GM23338 (cell line): ENCODE results near the gene AGAP1. TPM values are rescaled to one million over a fixed set of nuclear protein-coding genes. Genes with fewer than 3 reads are reported as not detected.
"Not testable (repeated sequence)": the region's sequence is repeated elsewhere in the genome, so short reads cannot be mapped to it uniquely, and the experiment has no call there.

Experiments used
- ATAC-seq: fragments of 200-7000 bp; cut with Tn5 transposase; 3 replicates; pipeline ENCODE4 v1.9.1; 2020
- DNase-seq: peaks from one replicate; pipeline ENCODE4 v3.0.0-alpha.2; 2015; ENCODE audit warnings: low spot score
- H2AFZ ChIP-seq: fragments of 200-600 bp; sonication (generic); 2 replicates; pipeline ENCODE4 v1.8.0; 2016; ENCODE audit warnings: antibody characterized with exemption, mild to moderate bottlenecking, moderate library complexity
- H3F3A ChIP-seq: fragments of 200-600 bp; sonication (generic); replicated peaks from 2 replicates; pipeline ENCODE4 v1.8.0; 2017; ENCODE audit warnings: antibody characterized with exemption, mixed run types, low read depth
- H3K27ac ChIP-seq: fragments of 200-600 bp; sonication (generic); 2 replicates; pipeline ENCODE4 v1.6.1; 2016; ENCODE audit warnings: low read depth
- H3K27me3 ChIP-seq: fragments of 200-600 bp; sonication (generic); 2 replicates; pipeline ENCODE4 v1.8.0; 2016; ENCODE audit warnings: mild to moderate bottlenecking, mixed run types, moderate library complexity; ENCODE audit not compliant: insufficient read depth
- H3K36me3 ChIP-seq: fragments of 200-600 bp; sonication (generic); 2 replicates; pipeline ENCODE4 v1.8.0; 2016; ENCODE audit warnings: mild to moderate bottlenecking; ENCODE audit not compliant: insufficient read depth
- H3K4me1 ChIP-seq: fragments of 200-600 bp; sonication (generic); 2 replicates; pipeline ENCODE4 v1.8.0; 2016; ENCODE audit warnings: mild to moderate bottlenecking, moderate library complexity; ENCODE audit not compliant: insufficient read depth
- H3K4me2 ChIP-seq: fragments of 200-600 bp; sonication (generic); 2 replicates; pipeline ENCODE4 v1.7.1; 2017; ENCODE audit warnings: mixed run types
- H3K4me3 ChIP-seq: fragments of 200-600 bp; sonication (generic); 2 replicates; pipeline ENCODE4 v1.6.1; 2016; ENCODE audit warnings: mixed run types
- H3K79me2 ChIP-seq: fragments of 200-600 bp; sonication (generic); replicated peaks from 2 replicates; pipeline ENCODE4 v1.8.0; 2017; ENCODE audit warnings: mild to moderate bottlenecking; ENCODE audit not compliant: insufficient read depth
- H3K9me2 ChIP-seq: fragments of 200-600 bp; sonication (generic); 2 replicates; pipeline ENCODE4 v1.8.0; 2017; ENCODE audit not compliant: insufficient read depth
- H4K20me1 ChIP-seq: fragments of 200-600 bp; sonication (generic); replicated peaks from 2 replicates; pipeline ENCODE4 v1.8.0; 2017; ENCODE audit warnings: mild to moderate bottlenecking; ENCODE audit not compliant: insufficient read depth
- H3K27ac Mint-ChIP-seq: 2 replicates; pipeline ENCODE4 v1.8.0; 2020; ENCODE audit warnings: inconsistent platforms, mild to moderate bottlenecking, moderate library complexity, mixed read lengths
- H3K27me3 Mint-ChIP-seq: 3 replicates; pipeline ENCODE4 v1.8.0; 2022; ENCODE audit warnings: low read depth, mild to moderate bottlenecking, moderate library complexity, mixed read lengths, inconsistent platforms; ENCODE audit not compliant: insufficient read depth, poor library complexity
- H3K36me3 Mint-ChIP-seq: 3 replicates; pipeline ENCODE4 v1.8.0; 2021; ENCODE audit warnings: low read depth, mild to moderate bottlenecking, inconsistent platforms, moderate library complexity, mixed read lengths
- H3K4me1 Mint-ChIP-seq: 3 replicates; pipeline ENCODE4 v1.8.0; 2020; ENCODE audit warnings: mild to moderate bottlenecking, inconsistent platforms, mixed read lengths
- H3K4me3 Mint-ChIP-seq: 3 replicates; pipeline ENCODE4 v1.8.0; 2021; ENCODE audit warnings: moderate library complexity, mild to moderate bottlenecking, inconsistent platforms, mixed read lengths
- H3K9me3 Mint-ChIP-seq: 3 replicates; pipeline ENCODE4 v1.8.0; 2020; ENCODE audit warnings: moderate library complexity, mild to moderate bottlenecking, inconsistent platforms, mixed read lengths
- CREB1 ChIP-seq: fragments of 250-450 bp; sonication (Bioruptor Pico); IDR thresholded peaks from 2 replicates; pipeline ENCODE4 v1.5.0; 2020; ENCODE audit warnings: low read depth, mild to moderate bottlenecking, moderate library complexity
- EZH2 ChIP-seq: fragments of 200-600 bp; sonication (generic); IDR thresholded peaks from one replicate; pipeline ENCODE4 v1.8.0; 2017; ENCODE audit warnings: antibody characterized with exemption, mild to moderate bottlenecking, low read depth; ENCODE audit not compliant: unreplicated experiment
- EZH2phosphoT487 ChIP-seq: fragments of 200-600 bp; sonication (generic); IDR thresholded peaks from one replicate; pipeline ENCODE4 v1.8.1; 2018; ENCODE audit warnings: antibody characterized with exemption; ENCODE audit not compliant: unreplicated experiment
- JUNB ChIP-seq: IDR thresholded peaks from one replicate; pipeline ENCODE4 v1.6.1; 2016; ENCODE audit warnings: antibody characterized with exemption; ENCODE audit not compliant: unreplicated experiment
- NANOG ChIP-seq: IDR thresholded peaks from 2 replicates; pipeline ENCODE4 v1.6.1; 2016; ENCODE audit warnings: antibody characterized with exemption, borderline replicate concordance
- POLR2AphosphoS5 ChIP-seq: IDR thresholded peaks from 2 replicates; pipeline ENCODE4 v1.6.1; 2016; ENCODE audit warnings: antibody characterized with exemption, low read depth
- STAT1 ChIP-seq: IDR thresholded peaks from one replicate; pipeline ENCODE4 v1.6.1; 2016; ENCODE audit warnings: antibody characterized with exemption; ENCODE audit not compliant: unreplicated experiment
- ZNF114 ChIP-seq: fragments of 250-450 bp; sonication (Bioruptor Pico); IDR thresholded peaks from 2 replicates; pipeline ENCODE4 v1.5.0; 2020; ENCODE audit warnings: mild to moderate bottlenecking, moderate library complexity
- ZNF331 ChIP-seq: fragments of 250-450 bp; sonication (Bioruptor Pico); IDR thresholded peaks from 2 replicates; pipeline ENCODE4 v1.5.0; 2020; ENCODE audit warnings: low read depth, mild to moderate bottlenecking, moderate library complexity
- polyA plus RNA-seq: library from polyadenylated mRNA; unstranded; fragments of >200 nt; fragmentation: Nextera tagmentation; extraction: Ambion mirVana; gene quantifications from 2 replicates; pipeline ENCODE4 v1.2.1, GENCODE V29; 2016
- total RNA-seq: library from RNA; depleted of rRNA; stranded (reverse); fragments of >200 nt; shearing (Covaris generic); gene quantifications from 2 replicates; pipeline ENCODE4 v1.2.3, GENCODE V29; 2014
- TF ChIP-seq, protein P1 (sequence below), 2 experiments: fragments of 200-600 bp in 1 of 2; sonication (generic) in 1 of 2; conservative IDR thresholded peaks; 2 replicates each; pipeline versions ENCODE4 v1.5.1 to v1.6.1; 2016 to 2017; ENCODE audit warnings: antibody characterized with exemption in 2 of 2, low read depth in 2 of 2, mild to moderate bottlenecking in 2 of 2, moderate library complexity in 1 of 2
- TF ChIP-seq, protein P2 (sequence below): IDR thresholded peaks from 2 replicates; pipeline ENCODE4 v1.6.1; 2016; ENCODE audit warnings: antibody characterized with exemption
- TF ChIP-seq, protein P3 (sequence below): IDR thresholded peaks from one replicate; pipeline ENCODE4 v1.6.1; 2018; ENCODE audit warnings: antibody characterized with exemption; ENCODE audit not compliant: unreplicated experiment

The AGAP1 gene
- total and polyA plus RNA-seq, 2 experiments from 2014 or later: 13.3 to 27.9 TPM

DNA sequence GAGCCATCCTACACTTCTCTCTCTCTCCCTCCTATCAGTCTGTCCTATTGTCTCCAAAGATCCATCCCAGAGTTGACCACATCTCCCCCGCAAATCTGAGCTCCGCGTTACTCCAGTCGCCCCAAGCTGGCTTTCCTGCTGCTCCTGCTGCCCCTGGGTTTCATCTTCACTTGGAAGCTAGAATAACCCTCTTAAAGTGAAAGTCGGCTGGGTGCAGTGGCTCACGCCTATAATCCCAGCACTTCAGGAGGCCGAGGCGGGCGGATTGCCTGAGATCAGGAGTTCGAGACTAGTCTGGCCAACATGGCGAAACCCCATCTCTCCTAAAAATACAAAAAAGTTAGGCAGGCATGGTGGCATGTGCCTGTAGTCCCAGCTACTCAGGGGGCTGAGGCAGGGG lies 647.8 kb downstream of the AGAP1 start:
- H4K20me1 ChIP-seq, DNase-seq, H3K79me2 ChIP-seq, H3K4me1 ChIP-seq, H3K27ac ChIP-seq, H3K27ac Mint-ChIP-seq, H3K4me3 Mint-ChIP-seq, H3K36me3 Mint-ChIP-seq, H3K4me3 ChIP-seq, H3K4me2 ChIP-seq, H3F3A ChIP-seq, H3K9me3 Mint-ChIP-seq, H3K9me2 ChIP-seq, H2AFZ ChIP-seq, ATAC-seq, H3K36me3 ChIP-seq, H3K27me3 ChIP-seq: not testable (repeated sequence)
- H3K27me3 Mint-ChIP-seq: peaks cover 19% of the 10 kb centered on the region
- peaks cover 15% of the 10 kb centered on the region for H3K4me1 Mint-ChIP-seq

DNA sequence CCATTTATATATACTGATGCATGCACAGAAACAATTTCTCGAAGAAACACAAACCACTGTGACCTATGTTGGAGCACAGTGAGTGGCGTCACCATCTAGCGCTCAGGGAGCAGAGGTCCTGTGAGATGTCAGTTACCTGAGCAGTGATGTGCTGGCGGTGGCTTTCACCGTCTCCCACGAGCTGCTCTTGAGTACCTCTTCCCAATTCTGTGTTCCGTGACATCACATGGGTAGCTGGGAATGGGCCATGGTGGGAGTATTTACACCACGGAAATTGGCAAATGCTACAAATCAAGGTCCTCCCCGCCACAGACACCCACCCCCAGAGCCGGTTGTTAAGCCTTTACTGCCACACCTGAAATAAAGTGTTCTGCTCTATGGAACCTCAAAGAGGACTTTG lies 650.0 kb downstream of the AGAP1 start:
- ATAC-seq (no peak), DNase-seq (no peak)
- H3F3A ChIP-seq: no peaks in the 10 kb centered on the region
- Mint-ChIP-seq H3K9me3 (peaks cover 2% of the 10 kb centered on the region; the same call in 2 of the 3 replicates), H3K36me3 (no peaks in the 10 kb centered on the region), H3K27ac (no peak overlapping the region), H3K4me1 (peaks cover 15% of the 10 kb centered on the region), H3K4me3 (no peak overlapping the region), H3K27me3 (peaks cover 16% of the 10 kb centered on the region)
- H3K4me2 ChIP-seq: no peak overlapping the region
- no peaks in the 10 kb centered on the region for H3K79me2 ChIP-seq
- no peak overlapping the region for H3K4me3 ChIP-seq
- H2AFZ ChIP-seq: no peak overlapping the region
- no peaks in the 10 kb centered on the region for H4K20me1 ChIP-seq
- H3K4me1 ChIP-seq: peaks cover 7% of the 10 kb centered on the region
- peaks cover 8% of the 10 kb centered on the region; the same call in 1 of the 2 replicates for H3K27me3 ChIP-seq
- H3K27ac ChIP-seq: no peak overlapping the region
- H3K36me3 ChIP-seq: no peaks in the 10 kb centered on the region
- H3K9me2 ChIP-seq: no peaks in the 10 kb centered on the region
- TF ChIP-seq EZH2phosphoT487: no peak
- no peak for TF ChIP-seq STAT1
- TF ChIP-seq, protein P1, sequence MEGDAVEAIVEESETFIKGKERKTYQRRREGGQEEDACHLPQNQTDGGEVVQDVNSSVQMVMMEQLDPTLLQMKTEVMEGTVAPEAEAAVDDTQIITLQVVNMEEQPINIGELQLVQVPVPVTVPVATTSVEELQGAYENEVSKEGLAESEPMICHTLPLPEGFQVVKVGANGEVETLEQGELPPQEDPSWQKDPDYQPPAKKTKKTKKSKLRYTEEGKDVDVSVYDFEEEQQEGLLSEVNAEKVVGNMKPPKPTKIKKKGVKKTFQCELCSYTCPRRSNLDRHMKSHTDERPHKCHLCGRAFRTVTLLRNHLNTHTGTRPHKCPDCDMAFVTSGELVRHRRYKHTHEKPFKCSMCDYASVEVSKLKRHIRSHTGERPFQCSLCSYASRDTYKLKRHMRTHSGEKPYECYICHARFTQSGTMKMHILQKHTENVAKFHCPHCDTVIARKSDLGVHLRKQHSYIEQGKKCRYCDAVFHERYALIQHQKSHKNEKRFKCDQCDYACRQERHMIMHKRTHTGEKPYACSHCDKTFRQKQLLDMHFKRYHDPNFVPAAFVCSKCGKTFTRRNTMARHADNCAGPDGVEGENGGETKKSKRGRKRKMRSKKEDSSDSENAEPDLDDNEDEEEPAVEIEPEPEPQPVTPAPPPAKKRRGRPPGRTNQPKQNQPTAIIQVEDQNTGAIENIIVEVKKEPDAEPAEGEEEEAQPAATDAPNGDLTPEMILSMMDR (conservative IDR thresholded peaks at IDR 0.05; ENCODE audit: low read depth in 2 of 2): no peak
- TF ChIP-seq, protein P2, sequence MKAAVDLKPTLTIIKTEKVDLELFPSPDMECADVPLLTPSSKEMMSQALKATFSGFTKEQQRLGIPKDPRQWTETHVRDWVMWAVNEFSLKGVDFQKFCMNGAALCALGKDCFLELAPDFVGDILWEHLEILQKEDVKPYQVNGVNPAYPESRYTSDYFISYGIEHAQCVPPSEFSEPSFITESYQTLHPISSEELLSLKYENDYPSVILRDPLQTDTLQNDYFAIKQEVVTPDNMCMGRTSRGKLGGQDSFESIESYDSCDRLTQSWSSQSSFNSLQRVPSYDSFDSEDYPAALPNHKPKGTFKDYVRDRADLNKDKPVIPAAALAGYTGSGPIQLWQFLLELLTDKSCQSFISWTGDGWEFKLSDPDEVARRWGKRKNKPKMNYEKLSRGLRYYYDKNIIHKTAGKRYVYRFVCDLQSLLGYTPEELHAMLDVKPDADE: no peak
- TF ChIP-seq EZH2: no peak
- no peak for TF ChIP-seq CREB1 (CRISPR knock-in tag)
- TF ChIP-seq, protein P3, sequence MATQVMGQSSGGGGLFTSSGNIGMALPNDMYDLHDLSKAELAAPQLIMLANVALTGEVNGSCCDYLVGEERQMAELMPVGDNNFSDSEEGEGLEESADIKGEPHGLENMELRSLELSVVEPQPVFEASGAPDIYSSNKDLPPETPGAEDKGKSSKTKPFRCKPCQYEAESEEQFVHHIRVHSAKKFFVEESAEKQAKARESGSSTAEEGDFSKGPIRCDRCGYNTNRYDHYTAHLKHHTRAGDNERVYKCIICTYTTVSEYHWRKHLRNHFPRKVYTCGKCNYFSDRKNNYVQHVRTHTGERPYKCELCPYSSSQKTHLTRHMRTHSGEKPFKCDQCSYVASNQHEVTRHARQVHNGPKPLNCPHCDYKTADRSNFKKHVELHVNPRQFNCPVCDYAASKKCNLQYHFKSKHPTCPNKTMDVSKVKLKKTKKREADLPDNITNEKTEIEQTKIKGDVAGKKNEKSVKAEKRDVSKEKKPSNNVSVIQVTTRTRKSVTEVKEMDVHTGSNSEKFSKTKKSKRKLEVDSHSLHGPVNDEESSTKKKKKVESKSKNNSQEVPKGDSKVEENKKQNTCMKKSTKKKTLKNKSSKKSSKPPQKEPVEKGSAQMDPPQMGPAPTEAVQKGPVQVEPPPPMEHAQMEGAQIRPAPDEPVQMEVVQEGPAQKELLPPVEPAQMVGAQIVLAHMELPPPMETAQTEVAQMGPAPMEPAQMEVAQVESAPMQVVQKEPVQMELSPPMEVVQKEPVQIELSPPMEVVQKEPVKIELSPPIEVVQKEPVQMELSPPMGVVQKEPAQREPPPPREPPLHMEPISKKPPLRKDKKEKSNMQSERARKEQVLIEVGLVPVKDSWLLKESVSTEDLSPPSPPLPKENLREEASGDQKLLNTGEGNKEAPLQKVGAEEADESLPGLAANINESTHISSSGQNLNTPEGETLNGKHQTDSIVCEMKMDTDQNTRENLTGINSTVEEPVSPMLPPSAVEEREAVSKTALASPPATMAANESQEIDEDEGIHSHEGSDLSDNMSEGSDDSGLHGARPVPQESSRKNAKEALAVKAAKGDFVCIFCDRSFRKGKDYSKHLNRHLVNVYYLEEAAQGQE: no peak
- TF ChIP-seq JUNB: no peak
- TF ChIP-seq ZNF331 (CRISPR knock-in tag): no peak
- TF ChIP-seq NANOG: no peak
- no peak for TF ChIP-seq POLR2AphosphoS5
- TF ChIP-seq ZNF114 (CRISPR knock-in tag): no peak
